Natural killer cell (primary cell): ENCODE measurements around the gene NRXN3. TPM values are rescaled to one million over a fixed set of nuclear protein-coding genes. Genes with fewer than 3 reads are reported as not detected.

ENCODE experiments used
- ATAC-seq, 3 donors: fragments of 150-1000 bp in 2 of 3; fragments of 200-7000 bp in 1 of 3; cut with Tn5 transposase; 1 replicate in 1 of 3; 2 replicates in 2 of 3; pipeline ENCODE4 v1.10.0; 2021; ENCODE audit warnings: mild to moderate bottlenecking in 2 of 3, moderate library complexity in 2 of 3
- DNase-seq, 2 donors: peaks; one replicate each; pipeline versions ENCODE4 v3.0.0 to v3.0.0-alpha.2; 2013 to 2021; ENCODE audit warnings: mixed read lengths in 1 of 2
- H3K27ac ChIP-seq: one replicate; pipeline ENCODE4 v1.5.1; 2013; ENCODE audit warnings: mild to moderate bottlenecking, low read length
- H3K27me3 ChIP-seq: one replicate; pipeline ENCODE4 v1.6.1; 2013; ENCODE audit warnings: low read length; ENCODE audit not compliant: control insufficient read depth, insufficient read depth
- H3K36me3 ChIP-seq: one replicate; pipeline ENCODE4 v1.6.1; 2013; ENCODE audit warnings: low read length; ENCODE audit not compliant: control insufficient read depth, insufficient read depth
- H3K4me1 ChIP-seq: one replicate; pipeline ENCODE4 v1.6.1; 2013; ENCODE audit warnings: low read length; ENCODE audit not compliant: control insufficient read depth, insufficient read depth
- H3K4me3 ChIP-seq: one replicate; pipeline ENCODE4 v1.5.1; 2013; ENCODE audit warnings: low read length
- H3K9me3 ChIP-seq: one replicate; pipeline ENCODE4 v1.6.1; 2013; ENCODE audit warnings: low read length; ENCODE audit not compliant: control insufficient read depth, insufficient read depth
- H3K27ac Mint-ChIP-seq, 2 donors: one replicate each; pipeline ENCODE4 v1.8.0; 2022; ENCODE audit warnings: mild to moderate bottlenecking in 2 of 2, mixed read lengths in 2 of 2, moderate library complexity in 1 of 2
- H3K27me3 Mint-ChIP-seq, 2 donors: one replicate each; pipeline ENCODE4 v1.8.0; 2022; ENCODE audit warnings: low read depth in 2 of 2, mixed read lengths in 2 of 2
- H3K36me3 Mint-ChIP-seq: one replicate; pipeline ENCODE4 v1.8.0; 2022; ENCODE audit warnings: mixed read lengths
- H3K4me1 Mint-ChIP-seq, 2 donors: one replicate each; pipeline ENCODE4 v1.8.0; 2022; ENCODE audit warnings: mixed read lengths in 2 of 2
- H3K4me3 Mint-ChIP-seq: one replicate; pipeline ENCODE4 v1.8.0; 2022; ENCODE audit warnings: mild to moderate bottlenecking, moderate library complexity, mixed read lengths
- H3K9me3 Mint-ChIP-seq, 2 donors: one replicate each; pipeline ENCODE4 v1.8.0; 2022; ENCODE audit warnings: mixed read lengths in 2 of 2
- CTCF ChIP-seq: fragments of 200-600 bp; IDR thresholded peaks from one replicate; pipeline ENCODE4 v1.8.0; 2022; ENCODE audit warnings: antibody characterized with exemption
- WGBS: methylation state at CpG from one replicate; pipeline ENCODE4 v1.1.7; 2013; ENCODE audit warnings: missing lambda C conversion rate; ENCODE audit not compliant: insufficient coverage; 5-methylcytosine and 5-hydroxymethylcytosine counted together
- intact Hi-C: fragments of 100-400 bp; cut with micrococcal nuclease; formaldehyde crosslinking; loops from one replicate; pipeline ENCODE4 v1.14.2; 2022
- total RNA-seq, 4 donors: library from RNA; stranded (reverse); fragments of 120-200 nt in 1 of 4; gene quantifications; one replicate each; pipeline versions ENCODE4 v1.2.3 to v1.2.4, GENCODE V29; 2013 to 2022

The NRXN3 gene
- total RNA-seq, 3 donors from 2014 or later (not counting 1 experiment from before 2014, with no cell fraction given): not detected

GRCh38 chr14:78978896-78979295 lies 808.7 kb downstream of the NRXN3 start:
- no peak for TF ChIP-seq CTCF
- Mint-ChIP-seq H3K4me1 (no peaks in the 10 kb centered on the region), H3K27me3 (no peaks in the 10 kb centered on the region), H3K9me3 (no peaks in the 10 kb centered on the region), H3K27ac (no peak overlapping the region), H3K4me3 (no peak overlapping the region), H3K36me3 (no peaks in the 10 kb centered on the region)
- H3K27me3 ChIP-seq: no peaks in the 10 kb centered on the region
- intact Hi-C loops: no loop called here
- no peak overlapping the region for H3K27ac ChIP-seq
- DNase-seq (no peak), ATAC-seq (no peak)
- H3K4me1 ChIP-seq: no peaks in the 10 kb centered on the region
- H3K4me3 ChIP-seq: no peak overlapping the region
- WGBS: 65% methylated on average over 2 of the region's 2 CpGs
- no peaks in the 10 kb centered on the region for H3K9me3 ChIP-seq
- no peaks in the 10 kb centered on the region for H3K36me3 ChIP-seq

GRCh38 chr14:78982551-78982950 lies 812.4 kb downstream of the NRXN3 start:
- peaks cover 0 to 2% of the 10 kb centered on the region in 2 donors for H3K9me3 Mint-ChIP-seq
- Histone ChIP-seq H3K36me3 (no peaks in the 10 kb centered on the region), H3K27ac (no peak overlapping the region), H3K4me1 (no peaks in the 10 kb centered on the region), H3K27me3 (no peaks in the 10 kb centered on the region), H3K4me3 (no peak overlapping the region), H3K9me3 (no peaks in the 10 kb centered on the region)
- intact Hi-C loops: no loop called here
- no peaks in the 10 kb centered on the region for H3K36me3 Mint-ChIP-seq
- ATAC-seq (no peak), DNase-seq (no peak)
- 61% methylated on average over 1 of the region's 2 CpGs for WGBS
- no peaks in the 10 kb centered on the region for H3K4me1 Mint-ChIP-seq
- no peak overlapping the region for H3K27ac Mint-ChIP-seq
- no peak overlapping the region for H3K4me3 Mint-ChIP-seq
- TF ChIP-seq CTCF: no peak
- H3K27me3 Mint-ChIP-seq: no peaks in the 10 kb centered on the region

DNA sequence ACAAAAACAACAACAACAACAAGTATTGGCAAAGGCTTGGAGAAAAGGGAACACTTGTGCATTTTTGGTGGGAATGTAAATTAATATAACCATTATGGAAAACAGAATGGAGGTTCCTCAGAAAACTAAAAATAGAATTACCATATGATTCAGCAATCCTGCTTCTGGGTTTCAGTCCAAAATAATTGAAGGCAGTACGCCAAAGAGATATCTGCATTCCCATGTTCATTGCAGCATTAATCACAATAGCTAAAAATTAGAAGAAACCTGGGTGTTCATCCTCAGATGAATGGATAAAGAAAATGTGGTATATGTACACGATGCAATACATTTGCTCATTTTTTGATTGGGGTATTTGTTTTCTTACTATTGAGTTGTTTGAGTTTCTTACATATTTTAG lies 813.0 kb downstream of the NRXN3 start:
- Histone ChIP-seq H3K4me3 (no peak overlapping the region), H3K4me1 (no peaks in the 10 kb centered on the region), H3K27me3 (no peaks in the 10 kb centered on the region), H3K36me3 (no peaks in the 10 kb centered on the region), H3K9me3 (no peaks in the 10 kb centered on the region), H3K27ac (no peak overlapping the region)
- 92% methylated on average over 1 of the region's 2 CpGs for WGBS
- Mint-ChIP-seq H3K27ac (no peak overlapping the region), H3K4me3 (no peak overlapping the region), H3K4me1 (no peaks in the 10 kb centered on the region), H3K27me3 (no peaks in the 10 kb centered on the region), H3K36me3 (no peaks in the 10 kb centered on the region), H3K9me3 (peaks cover 0 to 2% of the 10 kb centered on the region in 2 donors)
- TF ChIP-seq CTCF: no peak
- no peak for ATAC-seq
- DNase-seq: no peak
- intact Hi-C loops: no loop called here

- Mint-ChIP-seq H3K36me3 (no peaks in the 10 kb centered on the region), H3K4me3 (no peak overlapping the region), H3K4me1 (no peaks in the 10 kb centered on the region), H3K27ac (no peak overlapping the region), H3K27me3 (no peaks in the 10 kb centered on the region), H3K9me3 (peaks cover 0 to 2% of the 10 kb centered on the region in 2 donors)
- no peak for TF ChIP-seq CTCF
- DNase-seq (no peak), ATAC-seq (no peak)
- Histone ChIP-seq H3K27me3 (no peaks in the 10 kb centered on the region), H3K36me3 (no peaks in the 10 kb centered on the region), H3K4me1 (no peaks in the 10 kb centered on the region), H3K27ac (no peak overlapping the region), H3K9me3 (no peaks in the 10 kb centered on the region), H3K4me3 (no peak overlapping the region)
- 66% methylated on average over 5 of the region's 5 CpGs for WGBS
- intact Hi-C loops: no loop called here
These were observed 815.7 kb downstream of the NRXN3 start for GRCh38 chr14:78985668-78986381.
